A204.1 (cell line): ENCODE results near the gene RGS7.
"Not testable (repeated sequence)": the region's sequence is repeated elsewhere in the genome, so short reads cannot be mapped to it uniquely, and the experiment has no call there.

Experiments used
- FAIRE-seq: peaks from 2 replicates; lab custom pipeline; 2012; peaks lifted over from hg19 to GRCh38; lab: Jason Lieb, UNC

The RGS7 gene

DNA sequence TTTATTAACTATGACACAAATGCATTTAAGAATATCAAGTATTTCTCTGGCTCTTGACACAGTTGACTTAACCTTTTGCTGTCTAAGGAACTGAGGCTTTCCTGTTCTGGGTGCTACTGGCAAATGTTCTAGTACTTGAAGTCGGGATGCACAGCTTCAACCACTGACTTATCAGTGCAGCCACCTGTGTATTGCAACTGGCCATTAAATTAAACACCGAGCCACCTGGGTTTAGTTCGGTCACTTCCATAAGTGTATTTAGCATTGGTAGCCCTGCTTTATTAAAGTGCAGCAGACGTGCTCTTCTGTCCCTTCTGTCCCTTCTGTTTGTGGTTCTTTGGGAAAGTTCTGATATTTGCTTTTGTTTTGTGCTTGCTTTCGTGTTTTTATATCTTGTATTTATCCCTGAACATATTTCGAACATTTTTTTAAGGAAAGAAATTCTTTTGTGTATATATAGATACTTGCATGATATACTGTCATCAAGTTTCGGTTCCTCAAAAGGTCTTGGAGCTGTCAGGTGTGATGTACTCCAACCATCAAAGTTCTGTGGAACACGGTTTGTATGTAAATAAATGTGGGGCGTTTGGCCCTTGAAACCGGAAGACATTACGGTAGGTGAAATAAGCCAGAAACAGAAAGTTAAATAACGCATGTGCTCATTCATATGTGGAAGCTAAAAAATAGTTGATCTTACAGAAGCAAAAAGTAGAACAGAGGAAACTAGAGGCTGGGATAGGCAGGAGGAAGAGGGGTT lies 447.1 kb downstream of the RGS7 start:
- no peak for FAIRE-seq

GRCh38 chr1:240906477-240906876 lies 450.5 kb downstream of the RGS7 start:
- FAIRE-seq, result no peak

- no peak for FAIRE-seq
Measured at GRCh38 chr1:240905225-240905765, 451.7 kb downstream of the RGS7 start.

DNA sequence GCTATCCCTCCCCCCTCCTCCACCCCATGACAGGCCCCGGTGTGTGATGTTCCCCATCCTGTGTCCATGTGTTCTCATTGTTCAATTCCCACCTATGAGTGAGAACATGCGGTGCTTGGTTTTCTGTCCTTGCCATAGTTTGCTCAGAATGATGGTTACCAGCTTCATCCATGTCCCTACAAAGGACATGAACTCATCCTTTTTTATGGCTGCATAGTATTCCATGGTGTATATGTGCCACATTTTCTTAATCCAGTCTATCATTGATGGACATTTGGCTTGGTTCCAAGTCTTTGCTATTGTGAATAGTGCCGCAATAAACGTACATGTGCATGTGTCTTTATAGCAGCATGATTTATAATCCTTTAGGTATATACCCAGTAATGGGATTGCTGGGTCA lies 461.6 kb downstream of the RGS7 start:
- not testable (repeated sequence) for FAIRE-seq

DNA sequence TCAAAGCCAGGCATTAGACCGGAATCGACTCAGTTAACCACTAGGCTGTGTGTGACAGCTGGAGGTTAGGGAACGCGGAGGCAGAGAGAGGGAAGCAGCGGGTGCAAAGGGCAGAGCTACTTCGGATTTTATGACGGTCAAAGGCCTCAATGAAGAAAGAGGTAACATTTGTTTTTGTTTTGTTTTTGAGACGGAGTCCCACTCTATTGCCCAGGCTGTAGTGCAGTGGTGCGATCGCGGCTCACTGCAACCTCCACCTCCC lies 468.3 kb downstream of the RGS7 start:
- FAIRE-seq, result no peak

DNA sequence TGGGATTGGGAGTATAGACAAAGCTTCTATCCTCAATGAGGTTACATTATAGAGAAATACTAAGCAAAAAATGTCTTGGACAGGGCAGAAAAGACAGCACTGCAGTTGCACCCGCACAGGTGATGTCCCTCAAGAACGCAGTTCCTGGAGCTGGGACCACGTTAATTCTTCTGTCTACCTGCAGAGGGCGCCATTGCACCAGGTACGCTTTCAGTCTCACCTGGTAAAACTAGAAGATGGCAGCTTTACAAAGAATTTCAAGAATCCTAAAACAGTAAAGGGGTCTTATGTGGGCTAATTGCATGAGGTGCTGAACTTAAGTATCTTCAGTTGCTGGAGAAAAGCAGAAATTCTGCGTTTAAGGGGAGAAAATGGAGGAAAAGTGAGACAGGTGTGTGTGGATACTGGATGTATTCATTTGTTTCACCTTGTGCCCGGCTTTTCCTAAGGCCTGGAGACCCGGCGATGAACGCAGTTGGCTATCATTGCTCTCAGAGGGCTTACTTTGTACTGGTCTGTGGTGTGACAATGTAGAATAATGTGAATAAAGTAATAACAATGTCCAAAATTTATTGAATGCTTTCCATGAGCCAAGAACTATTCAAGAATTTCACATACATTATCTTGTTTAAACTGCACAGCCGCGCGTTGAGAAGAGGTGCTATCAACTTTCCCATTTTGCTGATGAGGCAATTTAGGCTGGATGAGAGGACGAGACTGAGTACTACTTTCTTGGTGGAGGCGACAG lies 468.8 kb downstream of the RGS7 start:
- no peak for FAIRE-seq

DNA sequence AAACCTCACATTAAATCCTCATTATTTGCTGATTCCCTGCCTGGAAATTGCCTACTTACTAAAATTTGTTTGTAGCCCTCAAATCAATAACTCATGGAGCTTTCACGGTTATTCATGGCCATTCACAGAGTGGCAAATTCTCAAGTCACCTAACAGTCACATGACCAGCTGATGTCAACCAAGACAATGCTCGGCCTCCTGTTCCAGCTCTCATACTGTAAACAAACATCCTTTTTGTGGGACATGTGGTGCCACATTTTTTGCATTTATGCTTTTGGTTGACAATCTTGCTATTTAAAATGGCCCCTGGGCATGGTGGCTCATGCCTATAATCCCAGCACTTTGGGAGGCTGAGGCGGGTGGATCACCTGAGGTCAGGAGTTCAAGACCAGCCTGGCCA lies 473.5 kb downstream of the RGS7 start:
- no peak for FAIRE-seq

- FAIRE-seq, result not testable (repeated sequence)
Measured at GRCh38 chr1:240882656-240883308, 474.2 kb downstream of the RGS7 start.

GRCh38 chr1:240878631-240879030 lies 478.4 kb downstream of the RGS7 start:
- FAIRE-seq, result no peak

DNA sequence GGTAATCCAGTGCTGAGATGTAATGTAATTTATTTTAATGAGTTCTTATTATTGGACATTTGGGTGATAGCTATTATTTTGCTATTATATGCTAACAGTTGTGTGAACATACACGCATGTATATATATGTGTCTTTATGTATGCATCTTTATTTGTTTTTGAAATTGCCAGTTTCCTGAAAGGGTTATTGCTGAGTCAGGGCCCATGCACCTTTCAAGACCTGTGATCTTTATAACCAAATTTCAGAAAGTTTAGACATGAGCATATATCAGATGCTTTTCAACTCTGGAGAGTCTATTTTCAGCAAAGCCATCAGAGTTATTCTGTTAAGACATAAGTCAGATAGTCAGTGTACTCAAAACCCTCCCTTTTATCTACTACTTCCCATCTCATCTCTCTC lies 479.4 kb downstream of the RGS7 start:
- no peak for FAIRE-seq

DNA sequence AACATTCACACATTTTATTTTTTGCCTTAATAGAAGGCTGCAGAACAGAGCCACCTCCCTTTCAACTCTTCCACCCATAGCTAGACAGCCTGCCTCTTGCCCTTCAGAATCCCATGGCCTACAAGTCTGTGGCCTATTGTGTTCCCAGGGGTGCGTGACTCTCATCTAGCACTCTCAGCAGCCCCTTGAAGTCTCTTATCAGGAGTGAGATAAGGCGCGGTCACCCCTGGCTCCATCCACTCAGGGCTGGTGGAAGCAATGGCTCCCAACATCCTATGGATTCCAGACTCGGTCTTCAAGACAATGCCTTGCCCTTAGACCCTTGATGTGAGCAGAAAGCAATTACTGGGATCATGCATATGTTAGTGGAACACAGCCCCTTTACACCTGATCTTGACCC lies 480.9 kb downstream of the RGS7 start:
- no peak for FAIRE-seq

GRCh38 chr1:240869071-240869470 lies 487.9 kb downstream of the RGS7 start:
- FAIRE-seq, result no peak

- FAIRE-seq, result no peak
Measured at GRCh38 chr1:240866724-240867123, 490.3 kb downstream of the RGS7 start.

- no peak for FAIRE-seq
Measured at GRCh38 chr1:240860023-240860422, 497.0 kb downstream of the RGS7 start.

DNA sequence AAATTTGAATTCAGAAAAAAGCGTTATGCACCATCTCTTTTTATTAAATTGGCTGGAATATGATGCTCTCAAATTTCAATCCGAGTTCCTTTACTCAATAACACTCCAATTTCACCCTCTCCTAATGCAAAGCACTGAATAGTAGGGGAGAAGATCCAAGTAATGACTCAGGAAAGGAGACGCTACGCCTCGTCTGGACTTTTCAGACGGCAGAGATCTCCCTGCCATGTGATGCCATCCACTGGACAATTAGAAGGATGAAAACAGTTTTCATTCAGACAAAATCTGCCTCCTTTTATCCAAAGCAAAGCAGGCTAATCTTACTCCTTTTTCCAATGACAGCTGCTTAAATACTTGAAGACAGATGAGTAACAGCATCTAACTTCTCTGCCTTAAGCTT lies 502.6 kb downstream of the RGS7 start:
- no peak for FAIRE-seq

- FAIRE-seq, result no peak
Measured at GRCh38 chr1:240847325-240847724, 509.7 kb downstream of the RGS7 start.

GRCh38 chr1:240844486-240844885 lies 512.5 kb downstream of the RGS7 start:
- FAIRE-seq, result no peak

DNA sequence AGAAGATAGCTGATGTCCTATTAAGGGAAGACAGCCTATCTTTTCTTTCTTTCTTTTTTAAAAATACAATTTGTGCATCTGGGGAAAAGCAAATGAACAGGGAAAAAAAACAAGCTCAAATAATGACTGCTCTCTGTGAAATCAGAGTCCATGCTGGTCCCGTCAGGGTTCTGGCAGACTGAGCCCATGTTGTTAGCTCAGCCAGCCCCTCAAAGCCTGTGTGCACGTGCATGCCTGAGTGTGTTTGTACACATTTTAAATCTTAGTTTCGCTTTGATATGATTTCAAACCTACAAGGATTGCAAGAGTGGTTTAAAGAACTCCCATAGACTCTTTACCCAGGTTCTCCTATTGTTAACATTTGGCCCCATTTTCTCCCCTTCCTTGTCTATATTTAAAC lies 513.2 kb downstream of the RGS7 start:
- no peak for FAIRE-seq

- FAIRE-seq, result no peak
Measured at GRCh38 chr1:240836271-240836670, 520.7 kb downstream of the RGS7 start.

- no peak for FAIRE-seq
Measured at GRCh38 chr1:240835291-240835690, 521.7 kb downstream of the RGS7 start.

GRCh38 chr1:240833075-240833474 lies 523.9 kb downstream of the RGS7 start:
- FAIRE-seq, result no peak

DNA sequence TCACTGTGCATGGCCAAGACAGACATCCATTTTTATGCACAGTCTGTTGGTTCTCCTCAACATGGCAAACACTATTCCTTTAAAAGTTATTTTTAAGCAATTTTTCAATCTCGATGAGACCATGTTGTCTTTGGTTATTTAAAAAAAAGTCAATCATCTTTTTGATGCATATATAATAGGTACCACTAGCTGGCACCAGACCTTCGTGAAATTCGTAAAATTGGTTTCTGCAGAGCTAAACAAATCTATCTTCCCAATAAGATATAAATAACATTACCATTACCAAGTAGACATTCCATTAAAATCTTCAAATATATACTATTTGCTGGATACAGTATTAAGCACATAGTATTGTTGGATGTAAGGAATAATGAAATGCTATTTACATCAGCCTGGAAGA lies 525.1 kb downstream of the RGS7 start:
- FAIRE-seq, result no peak

- no peak for FAIRE-seq
Measured at GRCh38 chr1:240831191-240831631, 525.8 kb downstream of the RGS7 start.
